Stimulated activated CD4-positive, alpha-beta T cell treated with anti-CD3 and anti-CD28 coated beads, TNF-alpha, amount 100 ng/mL, for 48 hours (primary cell): ENCODE measurements around the gene PAPPA.

Source experiments
- DNase-seq, 3 donors: peaks; one replicate each; pipeline ENCODE4 v3.0.0-alpha.2; 2020; ENCODE audit warnings: low read depth in 3 of 3

The PAPPA gene

DNA sequence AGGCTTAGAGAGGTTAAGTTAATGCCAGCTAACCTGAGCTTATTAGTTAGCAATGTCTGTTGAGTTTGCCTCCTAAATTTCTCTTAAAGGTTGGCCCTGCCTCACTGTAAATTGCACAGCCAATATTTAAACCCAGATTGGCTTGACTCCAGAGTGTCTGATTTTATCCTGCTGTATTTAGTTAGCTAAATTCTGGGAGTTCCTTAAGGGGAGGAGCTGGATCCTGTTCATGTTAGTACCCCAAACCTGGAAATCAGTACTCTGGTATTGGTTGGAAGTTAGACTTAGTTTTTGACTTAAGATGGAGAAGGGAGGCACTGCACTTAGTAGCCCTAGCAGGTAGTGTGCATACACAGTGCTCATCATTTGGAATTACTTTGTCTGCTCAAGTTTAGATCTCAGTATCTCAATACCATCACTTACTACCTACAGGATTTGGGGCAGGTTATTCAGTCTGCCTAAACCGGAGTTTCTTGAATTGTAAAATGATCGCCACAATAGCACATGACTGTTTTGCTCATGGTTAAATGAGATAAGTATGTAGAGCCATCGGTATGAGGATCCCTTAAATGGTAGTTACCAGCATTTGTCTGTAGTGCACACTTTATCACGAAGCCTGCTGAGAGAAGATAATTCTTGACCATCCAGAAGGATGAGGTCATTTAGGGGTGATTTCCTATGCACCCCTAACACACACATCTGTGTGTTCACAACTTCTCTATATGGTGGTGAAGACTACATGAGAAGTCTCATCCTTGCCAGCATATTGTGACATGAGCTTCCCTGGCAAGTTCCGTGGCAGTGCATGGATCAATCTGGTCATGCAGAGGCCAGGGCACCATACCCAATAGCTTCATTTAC lies 268.8 kb downstream of the PAPPA start:
- DNase-seq: no peak

DNA sequence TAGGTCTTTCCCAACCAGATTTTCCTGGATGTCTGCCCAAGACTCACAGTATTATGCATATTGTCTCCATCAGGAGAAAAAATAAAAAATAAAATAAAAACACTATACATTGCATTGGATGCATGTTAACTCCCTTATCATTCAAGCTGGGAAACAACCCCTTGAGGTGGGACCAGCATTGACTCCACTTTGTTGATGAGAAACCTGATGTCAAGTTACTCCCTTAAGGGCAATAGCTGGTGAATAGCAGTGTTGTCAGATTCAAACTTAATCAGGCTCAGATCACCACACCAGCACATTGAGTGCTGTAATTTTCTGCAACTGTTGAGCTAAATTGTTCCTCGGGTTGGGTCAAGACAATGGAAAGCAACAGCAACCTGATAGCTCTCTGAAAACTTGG lies 269.6 kb downstream of the PAPPA start:
- DNase-seq: no peak

DNA sequence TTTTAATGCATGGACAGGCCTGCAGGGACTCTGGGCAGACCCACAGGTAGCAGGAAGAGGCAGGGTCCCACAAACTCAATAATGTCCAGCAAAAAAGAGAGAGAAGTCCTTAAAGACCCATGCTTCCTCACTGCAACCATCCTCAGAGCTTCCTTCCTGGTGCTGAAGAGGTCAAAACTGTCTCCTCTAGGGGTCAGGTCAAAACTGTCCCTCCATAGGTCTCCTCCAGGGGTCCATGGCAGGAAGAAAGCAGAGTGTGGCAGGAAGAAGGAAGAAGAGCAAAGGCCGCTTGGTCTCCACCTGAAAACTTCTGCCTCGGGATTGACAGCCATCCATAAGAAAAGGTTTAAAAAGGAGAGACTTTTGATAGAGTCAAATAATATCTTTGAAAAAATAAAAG lies 271.7 kb downstream of the PAPPA start:
- DNase-seq: no peak

GRCh38 chr9:116430849-116431248 lies 277.3 kb downstream of the PAPPA start:
- DNase-seq: no peak

DNA sequence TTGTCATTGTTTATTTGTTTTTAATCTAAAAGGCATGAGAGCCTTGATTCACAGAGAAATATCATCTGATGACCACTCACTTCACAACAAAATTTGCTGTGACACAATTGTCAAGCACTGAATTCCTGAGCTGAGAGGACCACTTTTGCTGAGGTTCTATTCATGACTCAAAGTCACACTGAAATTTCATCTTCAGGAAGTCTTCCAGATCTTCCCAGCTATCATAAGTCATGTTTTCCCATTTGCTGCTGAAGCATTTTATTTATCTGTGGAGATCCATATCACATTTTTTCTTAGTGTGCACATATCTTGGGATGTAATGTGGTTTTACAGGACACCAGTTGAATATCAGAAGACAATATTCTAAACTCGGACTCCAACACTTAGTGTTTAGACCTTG lies 278.5 kb downstream of the PAPPA start:
- DNase-seq: no peak

DNA sequence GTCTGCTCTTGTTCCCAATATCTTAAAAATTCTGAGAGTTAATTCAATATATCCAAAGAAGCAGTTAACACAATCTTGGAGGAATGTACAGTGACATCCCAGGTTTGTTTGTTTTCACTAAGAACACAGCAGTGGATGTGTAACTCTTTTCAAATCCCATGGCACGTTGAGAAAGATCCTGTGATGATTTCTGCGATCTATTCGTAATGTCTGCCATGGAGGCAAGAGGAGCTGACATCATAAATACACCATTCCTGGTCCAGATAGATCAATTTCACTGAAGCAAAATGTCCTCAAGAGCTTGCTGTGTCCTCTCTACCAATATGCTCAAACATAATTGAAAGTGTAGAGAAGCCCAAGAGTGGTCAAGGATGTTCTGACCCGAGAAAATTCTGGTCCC lies 280.7 kb downstream of the PAPPA start:
- no peak for DNase-seq

DNA sequence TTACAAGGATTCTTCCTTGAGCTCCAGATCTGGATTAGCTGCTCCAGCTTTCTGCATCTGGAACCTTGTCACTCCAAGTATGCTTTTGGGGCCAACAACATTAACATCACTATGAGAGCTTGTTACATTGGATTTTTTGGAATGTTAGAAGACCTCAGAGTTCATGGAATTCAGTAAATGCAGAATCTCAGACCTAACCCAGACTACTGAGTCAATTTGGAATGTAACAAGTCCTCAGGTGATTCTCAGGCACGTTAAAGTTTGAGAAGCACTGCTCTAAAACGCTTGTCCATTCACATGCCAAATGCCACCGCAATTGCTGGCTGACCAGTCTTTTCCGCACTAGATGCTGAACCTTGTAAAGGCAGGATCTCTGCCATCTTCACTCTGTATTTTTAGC lies 282.1 kb downstream of the PAPPA start:
- DNase-seq: no peak

- no peak for DNase-seq
Measured at GRCh38 chr9:116436121-116436520, 282.5 kb downstream of the PAPPA start.

DNA sequence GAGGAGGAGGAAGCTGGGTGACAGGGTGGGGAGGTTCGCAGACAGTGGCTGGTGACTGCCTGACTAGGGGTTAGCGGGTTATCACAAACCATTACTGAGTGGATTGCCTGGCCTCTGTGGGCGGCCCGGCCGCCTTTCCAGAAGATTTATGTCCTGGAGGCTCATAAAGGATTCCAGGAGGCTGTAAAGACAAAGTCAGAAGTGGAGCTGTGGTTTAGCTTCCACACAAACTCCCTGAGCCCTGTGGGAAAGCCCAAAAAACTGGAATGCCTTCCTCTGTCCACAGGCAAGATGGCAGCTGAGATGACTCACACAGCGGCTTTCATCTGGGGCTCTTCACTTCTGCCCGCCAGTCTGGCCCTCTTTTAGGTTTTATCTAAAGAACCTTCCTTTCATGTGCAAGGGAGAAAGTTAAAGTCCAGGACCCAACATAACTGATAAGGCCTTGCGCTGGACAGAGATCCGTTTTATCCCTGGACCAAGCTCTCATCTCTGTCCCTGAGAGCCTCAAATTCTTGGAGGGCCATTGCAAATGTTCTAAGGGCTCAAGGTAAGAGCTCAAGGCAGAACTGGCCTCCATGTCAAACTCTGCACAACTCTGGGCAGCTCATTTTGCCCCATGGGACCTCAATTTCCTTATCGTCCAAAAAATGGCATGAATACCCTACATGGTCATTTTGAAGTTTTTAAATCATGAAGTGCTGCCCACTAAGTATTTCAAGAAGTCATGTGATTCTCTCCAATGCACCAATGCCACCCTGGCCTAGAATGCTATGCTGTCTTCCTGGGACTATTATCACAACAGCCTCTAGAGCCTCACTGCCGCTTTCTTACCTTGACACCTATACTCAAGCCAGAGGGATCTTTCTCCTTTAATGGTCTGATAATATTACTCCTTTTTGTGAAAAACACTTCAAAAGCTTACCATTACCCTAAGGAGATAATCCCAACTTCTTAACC lies 284.1 kb downstream of the PAPPA start:
- no peak for DNase-seq

DNA sequence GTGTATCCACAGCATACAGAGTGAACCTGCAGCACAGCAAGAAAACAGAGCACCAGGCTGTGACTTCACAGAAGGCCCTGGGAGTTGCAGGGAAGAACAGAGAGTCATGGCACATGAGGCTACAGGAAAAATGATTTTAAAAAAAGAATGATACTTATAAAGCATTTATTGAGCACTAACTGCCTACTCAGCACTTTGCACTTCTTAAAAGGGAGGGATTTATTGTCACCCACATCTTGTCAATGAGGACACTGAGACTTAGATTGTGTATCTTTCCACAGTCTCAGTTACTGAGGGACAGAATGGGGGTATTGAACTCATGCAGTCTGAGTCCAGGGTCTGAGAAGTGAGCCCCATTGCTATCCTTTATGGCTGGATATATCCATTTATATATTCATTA lies 288.9 kb downstream of the PAPPA start:
- no peak for DNase-seq

DNA sequence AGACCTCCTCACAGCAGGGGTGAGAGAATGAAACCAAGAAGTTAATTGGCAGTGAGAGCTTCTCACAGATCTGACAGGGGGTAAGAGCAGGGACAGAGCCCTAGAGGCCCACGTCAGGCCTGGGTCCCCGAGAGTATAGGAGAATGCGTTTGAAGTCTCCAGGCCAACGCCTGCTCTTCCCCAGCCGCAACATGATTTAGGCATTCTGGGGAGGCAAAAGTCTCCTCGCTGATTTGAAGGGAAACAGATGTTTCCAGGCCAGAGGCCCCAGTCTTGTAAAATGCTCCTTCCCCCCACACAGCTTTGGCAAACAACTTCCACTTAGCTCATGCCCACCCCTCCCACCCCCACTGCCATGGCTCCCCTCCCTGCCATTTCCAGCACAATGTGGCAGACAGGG lies 294.3 kb downstream of the PAPPA start:
- DNase-seq: no peak

DNA sequence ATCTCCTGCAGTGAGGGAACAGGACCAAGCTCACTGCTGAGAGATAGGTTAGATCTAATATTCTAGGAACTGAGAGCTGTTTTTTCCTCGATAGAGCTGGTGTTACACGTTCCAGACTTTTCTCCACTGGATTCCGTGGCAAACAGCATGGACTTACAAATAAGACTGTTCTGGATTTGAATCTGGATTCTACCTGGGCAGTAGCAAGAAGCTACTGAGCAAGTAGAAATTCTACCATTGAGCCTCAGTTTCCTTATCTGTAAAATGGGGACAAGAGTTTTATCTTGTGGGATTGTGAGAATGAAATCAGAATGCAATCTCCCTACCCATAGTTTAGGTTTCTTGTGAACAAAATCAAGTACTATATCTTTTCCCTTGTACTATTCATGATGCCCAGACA lies 294.8 kb downstream of the PAPPA start:
- no peak for DNase-seq

- no peak for DNase-seq
Measured at GRCh38 chr9:116449949-116450348, 296.4 kb downstream of the PAPPA start.

DNA sequence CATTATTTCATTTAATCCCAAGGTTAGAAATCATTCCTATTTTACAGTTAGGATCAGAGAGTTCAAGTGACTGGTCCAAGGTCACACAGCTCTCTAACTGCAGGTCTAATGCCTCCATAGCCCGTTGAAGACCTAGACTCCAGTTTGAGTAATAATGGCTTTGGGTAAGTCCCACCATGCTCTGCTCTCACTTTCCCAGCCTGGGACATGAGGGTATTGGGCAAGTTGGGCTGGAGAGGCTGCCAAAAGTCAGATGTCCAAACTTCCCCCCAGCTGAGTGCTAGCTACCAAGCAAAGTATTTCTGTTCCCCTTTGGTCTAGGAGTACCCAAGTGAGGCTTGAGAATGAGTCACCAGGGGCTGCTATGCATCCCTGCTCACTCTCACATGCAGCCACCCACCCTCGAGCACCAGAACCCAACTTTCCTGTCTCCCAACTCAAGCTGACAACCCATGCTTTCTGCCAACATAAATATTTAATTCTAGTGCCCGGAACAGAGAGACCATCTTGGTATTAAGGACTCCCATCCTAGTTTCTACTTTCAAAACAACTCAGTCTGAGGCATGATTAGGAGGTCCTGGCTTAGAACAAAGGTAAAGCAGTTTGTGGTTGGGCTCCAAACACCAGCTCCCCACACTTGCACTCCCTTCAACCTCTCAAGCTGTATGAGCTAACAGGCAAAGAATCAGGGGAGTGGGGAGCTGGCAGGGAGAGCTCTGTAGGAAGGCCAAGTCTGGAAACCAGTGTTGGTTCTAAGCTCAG lies 297.0 kb downstream of the PAPPA start:
- DNase-seq: no peak

- no peak for DNase-seq
Measured at GRCh38 chr9:116451500-116452115, 298.0 kb downstream of the PAPPA start.
